ENCODE results near the gene GDPD5. TPM values are rescaled to one million over a fixed set of nuclear protein-coding genes. Genes with fewer than 3 reads are reported as not detected.
A peak's percentile ranks its signal among the peaks of the same experiment; 100 is the strongest.

Gene GDPD5
- total RNA-seq, 1 experiment from 2014 or later: 12.2 TPM

GRCh38 chr11:75450826-75451821 lies 74.6 kb downstream of the GDPD5 start (continued):
- TF ChIP-seq ZNF281 (CRISPR knock-in tag; IDR thresholded peaks at IDR 0.05) (no peak), TEAD4 (CRISPR knock-in tag; IDR thresholded peaks at IDR 0.05) (no peak), SP1 (CRISPR knock-in tag; conservative IDR thresholded peaks at IDR 0.05) (no peak), ZNF263 (CRISPR knock-in tag; IDR thresholded peaks at IDR 0.05; ENCODE audit: low read depth) (no peak), ZNF232 (CRISPR knock-in tag; IDR thresholded peaks at IDR 0.05) (no peak), MYBL2 (CRISPR knock-in tag; IDR thresholded peaks at IDR 0.05) (no peak), ATF6 (CRISPR knock-in tag; IDR thresholded peaks at IDR 0.05) (no peak), MAX (CRISPR knock-in tag; IDR thresholded peaks at IDR 0.05) (peak; percentile 65), ZNF121 (CRISPR knock-in tag; IDR thresholded peaks at IDR 0.05) (no peak), E2F5 (CRISPR knock-in tag; IDR thresholded peaks at IDR 0.05) (no peak), RORB (CRISPR knock-in tag; IDR thresholded peaks at IDR 0.05) (no peak), CTCF (IDR thresholded peaks at IDR 0.05) (peak; percentile 94), E2F1 (CRISPR knock-in tag; IDR thresholded peaks at IDR 0.05) (no peak), AR (CRISPR knock-in tag; IDR thresholded peaks at IDR 0.05) (no peak), SMAD3 (CRISPR knock-in tag; IDR thresholded peaks at IDR 0.05; ENCODE audit: borderline replicate concordance) (0 out of 2 replicates have a peak, but pooled peaks have one; percentile 31)
